Measurements from ENCODE around the gene PLCB2.

PLCB2 gene

DNA sequence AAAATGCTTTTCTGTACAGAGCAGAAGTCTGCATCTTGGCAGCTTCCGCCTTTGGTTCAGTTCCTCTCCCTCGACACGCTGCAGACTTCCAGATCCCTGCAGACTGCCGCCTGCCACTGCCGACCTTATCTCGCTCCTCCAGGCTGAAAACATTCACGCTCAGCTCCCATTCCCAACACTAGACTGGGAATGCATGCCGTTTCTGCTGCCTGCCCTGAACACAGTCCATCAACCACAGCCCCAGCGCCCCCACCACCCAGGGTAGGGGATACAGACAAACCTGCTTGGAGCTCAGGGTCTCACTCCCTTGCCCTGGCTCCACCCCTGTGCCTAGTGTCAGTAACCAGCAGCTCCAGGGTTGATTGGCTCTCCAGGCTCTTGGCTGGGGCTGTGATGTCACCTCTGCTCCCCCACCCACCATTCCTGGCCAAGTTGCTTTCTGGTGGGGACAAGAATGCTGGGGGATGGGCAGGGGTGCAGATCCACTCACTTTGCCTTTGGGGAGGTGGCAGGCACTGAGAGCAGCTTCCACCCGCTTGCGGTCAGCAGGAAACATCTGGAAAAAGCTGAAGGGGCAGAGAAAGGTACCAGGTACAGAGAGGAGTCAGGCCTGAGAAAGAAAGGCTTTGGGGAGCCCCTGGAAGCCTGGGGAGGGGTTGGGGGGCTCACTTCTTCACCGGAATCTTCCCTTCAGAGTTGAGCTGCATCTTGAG, 6.1 kb downstream of the PLCB2 start:
- no peak for DNase-seq

DNA sequence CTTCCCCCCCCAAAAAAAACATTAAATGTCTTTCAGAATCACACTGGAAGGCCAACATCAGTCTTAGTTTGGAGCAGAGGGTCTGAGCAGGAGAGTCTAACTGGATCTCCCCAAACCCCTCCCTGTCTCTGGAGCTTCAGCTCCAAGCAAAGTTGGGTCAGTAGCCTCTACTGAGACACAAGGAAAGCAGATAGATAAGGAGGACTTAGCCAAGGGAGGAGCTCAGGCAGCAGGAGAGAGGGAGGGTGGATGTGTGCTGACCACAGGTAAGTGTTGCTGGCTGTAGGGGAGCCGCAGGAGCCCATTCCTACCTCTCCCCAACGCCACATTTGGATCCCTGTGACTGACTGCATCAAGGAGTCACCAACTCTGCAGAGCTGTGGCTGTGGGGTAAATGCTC, 7.0 kb downstream of the PLCB2 start:
- DNase-seq, result no peak

DNA sequence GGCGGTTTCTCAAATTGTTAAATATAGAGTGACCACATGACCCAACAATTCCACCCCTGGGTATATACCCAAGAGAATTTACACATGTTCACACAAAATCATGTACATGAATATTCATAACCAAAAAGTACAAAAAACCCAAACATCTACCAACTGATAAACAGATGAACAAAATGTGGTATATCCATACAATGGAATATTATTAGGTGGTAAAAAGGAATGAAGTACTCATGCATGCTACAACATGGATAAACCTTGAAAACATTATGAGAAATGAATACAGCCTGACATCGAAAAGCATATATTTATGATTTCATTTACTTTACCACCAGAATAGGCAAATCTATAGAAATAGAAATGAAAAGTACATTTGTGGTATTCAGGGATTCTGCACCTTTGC, 7.4 kb downstream of the PLCB2 start:
- no peak for DNase-seq

DNA sequence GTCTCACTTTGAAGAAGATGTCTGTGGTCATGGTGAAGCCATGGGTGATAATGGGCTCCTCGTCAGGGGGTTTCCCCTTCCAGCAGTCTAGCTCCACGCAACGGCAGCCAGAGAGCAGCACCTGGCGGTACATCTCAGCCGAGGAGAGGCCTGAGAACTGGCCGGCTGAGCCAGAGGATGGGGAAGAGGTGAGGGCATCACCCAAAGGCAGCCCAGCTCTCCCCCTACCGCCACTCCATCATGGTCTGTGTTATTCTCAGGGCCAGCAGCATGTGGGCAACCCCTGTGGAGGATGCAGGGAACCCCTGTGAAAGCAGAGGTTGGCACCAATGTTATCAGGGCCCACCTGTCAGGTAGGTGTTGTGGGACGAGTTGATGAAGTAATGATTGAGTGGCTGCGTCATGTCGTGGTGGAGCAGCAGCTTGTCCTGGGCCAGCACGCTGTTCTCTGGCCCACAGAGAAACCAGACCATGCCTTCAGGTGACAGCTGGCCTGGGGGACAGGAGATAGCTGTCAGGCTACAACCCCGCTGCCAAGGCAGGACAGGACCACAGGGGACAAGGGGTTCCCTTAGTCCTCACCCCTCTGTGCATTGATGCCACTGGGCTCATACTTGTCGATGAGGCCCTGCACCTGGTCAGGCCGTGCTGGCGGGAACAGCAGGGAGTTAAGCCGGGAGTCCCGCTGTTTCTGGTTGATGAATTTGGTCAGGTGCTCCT, 9.4 kb downstream of the PLCB2 start:
- DNase-seq, result no peak

DNA sequence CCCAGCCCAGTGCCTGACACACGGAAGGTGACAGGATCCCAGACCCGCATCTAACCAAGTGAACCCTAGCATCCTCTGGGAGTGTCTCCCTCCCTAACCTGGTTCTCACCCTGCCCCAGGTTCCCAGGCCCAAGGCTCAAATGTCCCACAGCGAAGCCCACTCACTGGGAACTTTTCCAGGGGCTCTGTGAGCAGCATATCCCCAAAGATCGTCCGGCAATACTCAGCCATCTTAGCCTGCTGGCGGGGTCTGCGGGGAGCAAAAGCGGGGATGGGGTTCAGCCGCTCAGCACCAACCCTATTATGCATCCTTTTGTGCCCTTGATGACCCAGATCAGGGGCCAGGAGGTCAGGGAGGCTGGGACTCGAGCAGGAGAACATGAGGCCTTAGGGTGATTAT, 10.4 kb downstream of the PLCB2 start:
- DNase-seq, result no peak

DNA sequence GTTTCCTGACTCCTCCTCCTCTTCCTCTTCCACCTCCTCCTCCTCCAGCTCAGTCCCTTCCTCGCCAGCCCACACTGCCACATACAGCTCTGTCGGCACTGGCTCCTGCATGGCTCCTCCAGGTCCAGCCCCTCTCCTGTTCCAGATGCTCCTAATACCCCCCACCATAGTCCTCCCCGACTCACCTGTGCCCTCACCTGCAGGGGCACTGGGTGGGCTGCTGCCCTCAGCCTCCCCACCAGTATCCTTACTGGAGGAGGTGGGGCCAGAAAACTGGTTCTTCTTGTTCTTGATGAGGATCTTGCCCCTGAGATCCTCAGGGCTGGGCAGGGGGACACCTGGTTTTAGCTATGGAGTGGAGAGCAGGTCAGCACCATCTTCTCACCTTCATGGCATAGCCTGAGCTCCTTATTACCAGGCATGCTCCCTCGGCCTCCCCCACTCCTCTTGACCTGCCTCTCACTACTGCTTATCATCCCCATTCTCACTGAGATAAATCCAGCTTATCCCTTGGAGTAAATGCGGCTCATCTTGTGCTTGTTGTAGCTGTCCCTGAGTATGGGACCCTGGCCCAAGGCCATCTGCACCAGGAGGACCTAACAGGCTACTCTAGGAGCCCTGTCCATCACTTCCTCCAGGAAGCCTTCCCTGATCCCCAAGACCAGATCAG, 11.0 kb downstream of the PLCB2 start:
- DNase-seq, result no peak

DNA sequence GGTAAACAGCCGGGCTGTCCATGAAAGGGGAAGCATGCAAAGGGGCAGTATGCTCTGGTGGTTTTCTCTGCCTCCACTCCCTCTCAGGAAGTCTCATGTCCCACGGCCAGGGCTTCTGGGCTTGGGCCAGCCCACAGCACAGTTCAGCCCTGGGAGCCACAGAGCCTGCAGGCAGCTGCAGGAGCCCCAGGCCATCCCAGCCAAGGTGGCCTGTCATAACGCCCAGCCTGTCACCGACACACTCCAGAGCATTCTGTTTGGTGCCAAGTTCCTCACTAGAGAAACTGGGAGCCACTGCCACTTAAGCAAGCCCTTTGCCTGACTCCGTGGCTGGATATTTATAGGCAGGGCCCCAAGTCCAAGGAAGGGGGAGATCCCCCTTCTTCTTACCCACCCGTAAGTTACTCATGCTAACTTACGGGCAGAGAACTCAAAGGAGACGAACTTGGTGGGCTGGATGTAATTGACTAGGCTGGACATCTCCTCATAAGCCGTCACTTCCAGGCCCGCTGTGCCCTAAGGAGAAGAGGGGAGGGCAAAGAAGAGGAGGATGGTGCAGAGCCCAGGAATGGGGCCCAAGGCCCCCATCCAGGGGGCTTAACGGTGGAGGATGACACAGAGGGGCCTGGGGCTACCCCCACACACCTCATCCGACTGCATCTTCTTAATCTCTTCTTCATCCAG, 11.7 kb downstream of the PLCB2 start:
- no peak for DNase-seq

DNA sequence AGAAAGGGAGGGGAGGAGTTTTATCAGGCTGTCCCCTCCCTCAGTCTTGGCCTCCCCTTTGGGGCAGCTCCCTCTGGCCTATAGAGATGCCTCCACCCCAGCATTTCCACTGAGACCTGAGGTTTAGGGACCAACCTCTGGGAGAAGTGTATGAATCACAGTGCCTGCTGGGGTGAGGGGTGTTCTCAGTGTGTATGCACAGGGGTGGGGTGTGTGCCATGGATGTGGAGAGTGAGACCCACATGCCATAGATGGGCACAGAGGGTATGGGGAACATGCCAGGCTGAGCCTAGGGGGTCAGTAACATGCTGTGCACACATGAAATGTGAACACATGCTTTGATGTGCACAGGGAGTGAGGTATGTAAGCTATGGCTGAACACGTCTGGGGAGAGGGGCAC, 12.4 kb downstream of the PLCB2 start:
- DNase-seq, result no peak

DNA sequence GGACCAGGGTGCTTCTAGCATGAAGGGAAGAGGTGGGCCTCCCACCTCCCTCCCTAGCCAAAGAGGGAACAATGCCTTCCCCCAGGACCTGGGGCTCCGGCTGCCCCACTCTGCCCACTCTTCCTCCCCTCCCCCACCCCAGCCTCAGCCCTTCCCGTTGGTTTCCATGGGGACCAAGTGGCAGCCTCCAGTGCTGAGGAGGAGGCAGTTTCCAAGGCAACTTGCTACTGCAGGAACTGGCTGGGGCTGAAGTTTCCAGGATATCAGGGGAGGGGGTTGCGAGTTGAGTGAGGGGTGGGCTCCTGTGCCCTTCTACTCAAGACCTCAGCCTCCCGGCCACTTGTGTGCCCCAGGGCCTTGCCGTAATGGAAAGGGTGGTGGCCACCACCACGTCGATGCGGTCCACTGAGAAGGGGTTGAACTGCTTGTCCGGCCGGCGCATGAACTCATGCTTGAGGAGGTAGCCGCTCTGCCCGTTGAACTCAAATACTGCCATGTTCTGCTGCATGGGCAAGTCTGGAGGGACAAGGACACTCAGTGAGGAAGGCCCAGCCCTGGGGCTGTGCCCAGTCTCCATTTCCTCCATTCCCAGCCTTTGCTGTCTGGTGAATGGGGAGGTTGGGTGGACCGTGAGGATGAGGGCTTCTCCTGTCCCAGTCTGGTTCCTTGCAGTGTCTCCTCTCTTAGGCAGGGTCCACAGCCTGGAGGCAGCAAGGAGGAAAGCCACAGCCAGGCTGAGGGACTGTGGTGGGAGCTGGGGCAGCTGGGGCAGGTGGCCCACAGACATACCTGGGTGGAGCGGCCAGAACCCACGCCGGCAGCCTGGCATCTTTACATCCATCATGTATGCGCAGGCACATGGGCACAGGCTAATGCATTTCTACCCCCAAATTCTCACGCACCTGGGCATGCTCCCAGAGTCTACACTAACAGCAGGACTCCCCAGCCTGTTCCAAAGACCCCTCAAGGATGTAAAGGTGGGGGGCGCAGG, 13.5 kb downstream of the PLCB2 start:
- DNase-seq, result no peak

DNA sequence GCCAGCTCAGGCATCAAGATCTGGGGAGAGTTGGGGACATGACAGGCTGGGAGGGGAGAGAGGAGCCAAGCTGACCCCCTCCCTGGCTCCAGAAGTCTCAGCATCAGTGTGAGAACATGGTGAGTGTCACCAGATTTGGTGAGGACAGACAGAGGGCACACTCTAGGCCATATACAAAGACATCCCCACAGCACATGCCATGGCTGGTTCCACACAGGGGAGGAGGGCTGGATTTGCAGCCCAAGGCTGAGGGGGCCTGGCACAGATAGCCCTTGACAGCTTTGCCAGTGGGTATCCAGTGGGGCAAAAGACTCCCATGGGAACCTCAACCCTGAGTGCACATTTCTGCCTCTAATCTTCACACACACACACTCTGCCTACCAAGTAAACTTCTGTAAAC, 14.7 kb downstream of the PLCB2 start:
- no peak for DNase-seq

DNA sequence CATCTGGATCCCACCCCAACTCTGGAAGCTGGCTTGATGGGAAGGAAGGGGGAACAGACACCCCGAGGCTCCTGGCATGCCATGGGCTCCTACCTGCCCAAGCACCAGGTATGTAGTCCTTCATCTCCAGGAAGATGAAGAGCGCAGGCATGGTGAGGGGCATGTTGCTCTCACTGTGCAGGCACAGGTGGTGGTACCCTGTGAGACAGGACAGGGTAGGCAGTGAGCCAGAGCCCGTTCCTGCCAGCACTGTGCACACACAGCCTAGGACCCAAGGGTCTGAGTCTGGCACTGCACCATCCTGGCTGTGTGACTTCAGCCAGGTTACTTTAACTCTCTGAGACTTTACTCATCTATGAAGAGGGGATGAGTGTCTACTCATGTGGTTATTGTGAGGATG, 15.5 kb downstream of the PLCB2 start:
- no peak for DNase-seq

DNA sequence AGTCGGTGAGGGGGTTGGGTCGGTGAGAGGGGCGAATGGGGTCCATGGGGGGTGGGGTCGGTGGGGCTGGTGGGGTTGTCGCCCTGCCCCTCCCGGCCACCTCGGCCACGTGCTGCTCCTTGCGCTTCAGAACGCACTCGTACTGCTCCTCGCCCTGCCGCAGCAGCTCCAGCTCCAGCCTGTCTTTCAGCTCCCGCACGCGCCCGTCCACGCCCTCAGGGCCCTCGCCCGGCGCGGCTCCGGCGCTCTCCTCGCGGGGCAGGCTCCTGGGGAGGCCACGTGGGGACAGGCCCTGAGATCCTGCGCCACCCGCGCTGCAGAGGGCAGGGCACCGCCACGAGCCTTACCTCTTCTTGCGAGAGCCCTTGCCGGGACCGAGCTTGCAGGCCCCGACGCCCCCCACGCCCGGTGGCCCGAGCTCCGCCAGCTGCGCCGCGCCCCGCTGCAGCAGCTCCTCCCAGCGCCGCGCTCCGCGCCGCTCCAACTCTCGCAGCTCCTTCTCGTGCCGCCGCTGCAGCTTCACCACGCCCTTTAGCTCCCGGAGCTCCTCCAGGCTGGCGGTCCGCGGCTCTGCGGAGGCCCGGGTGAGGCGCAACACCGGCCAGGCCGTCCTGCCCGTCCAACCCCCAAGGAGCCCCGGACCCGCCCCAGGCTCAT, 16.7 kb downstream of the PLCB2 start:
- no peak for DNase-seq

DNA sequence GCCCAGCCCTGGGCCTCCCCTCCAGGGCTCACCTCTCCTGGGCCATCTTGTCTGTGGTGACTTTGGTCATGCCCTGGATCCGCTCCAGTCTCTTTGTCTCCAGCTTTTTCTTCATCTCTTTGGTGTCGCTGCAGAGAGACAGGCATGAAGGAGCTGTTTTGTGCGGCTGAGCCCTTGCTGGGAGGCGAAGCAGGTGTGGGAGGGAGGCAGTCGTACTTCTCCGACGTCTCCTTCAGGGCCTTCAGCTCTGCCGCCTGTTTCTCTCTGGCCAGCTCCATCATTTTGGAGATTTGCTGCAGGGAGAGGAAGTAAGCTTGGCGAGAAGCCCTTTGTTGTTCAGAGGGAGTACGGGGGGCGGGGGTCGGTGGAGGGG, 17.2 kb downstream of the PLCB2 start:
- no peak for DNase-seq

DNA sequence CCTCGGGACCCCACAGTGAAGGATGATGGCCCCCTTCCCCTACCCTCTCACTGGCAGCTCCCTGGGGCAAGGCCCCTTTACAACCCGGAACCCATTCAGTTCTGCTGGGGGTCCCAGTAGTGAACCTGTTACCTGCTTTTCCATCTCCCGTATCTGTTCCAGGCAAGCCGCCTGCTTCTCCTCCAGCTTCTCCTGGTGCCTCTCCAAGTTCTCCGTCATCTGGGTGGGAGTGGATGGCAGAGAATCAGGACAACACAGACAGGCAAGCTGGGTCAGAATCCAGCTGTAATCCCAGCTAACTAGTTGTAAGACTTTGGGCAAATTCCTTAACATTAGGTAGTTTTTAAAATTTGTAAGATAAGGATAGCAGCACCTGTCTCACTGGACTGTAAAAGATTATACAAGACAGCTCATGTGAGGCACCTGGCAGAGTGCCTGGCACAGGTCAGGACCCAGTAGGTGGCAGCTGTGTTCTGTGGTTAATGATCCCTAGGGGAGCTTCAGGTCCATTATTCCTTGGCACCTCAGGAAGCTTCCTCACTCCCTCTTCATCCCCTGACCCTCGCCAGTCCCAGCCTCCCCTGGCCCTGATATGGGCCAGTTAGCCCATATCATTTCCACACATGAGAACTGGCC, 18.5 kb downstream of the PLCB2 start:
- no peak for DNase-seq

DNA sequence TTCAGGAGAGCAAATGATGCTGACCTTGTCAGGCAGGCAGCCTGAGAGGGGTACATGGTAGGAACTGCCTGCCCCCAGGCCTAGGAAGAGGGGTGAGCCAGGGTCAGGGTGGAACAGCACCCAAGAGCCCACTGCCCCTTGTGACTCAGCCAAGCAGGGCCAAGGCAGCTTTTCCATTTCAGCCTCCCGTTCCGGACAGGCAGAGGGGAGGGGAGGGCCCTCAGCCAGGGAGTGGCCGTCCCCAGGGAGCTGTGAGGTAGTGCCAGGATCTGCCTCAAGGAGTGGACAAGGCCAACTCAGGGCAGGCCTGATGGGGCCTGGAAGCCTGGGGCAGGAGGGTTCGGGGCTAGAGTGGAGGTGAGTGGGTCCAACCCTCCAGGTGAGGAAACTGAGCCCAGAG, 19.8 kb downstream of the PLCB2 start:
- DNase-seq, result no peak

DNA sequence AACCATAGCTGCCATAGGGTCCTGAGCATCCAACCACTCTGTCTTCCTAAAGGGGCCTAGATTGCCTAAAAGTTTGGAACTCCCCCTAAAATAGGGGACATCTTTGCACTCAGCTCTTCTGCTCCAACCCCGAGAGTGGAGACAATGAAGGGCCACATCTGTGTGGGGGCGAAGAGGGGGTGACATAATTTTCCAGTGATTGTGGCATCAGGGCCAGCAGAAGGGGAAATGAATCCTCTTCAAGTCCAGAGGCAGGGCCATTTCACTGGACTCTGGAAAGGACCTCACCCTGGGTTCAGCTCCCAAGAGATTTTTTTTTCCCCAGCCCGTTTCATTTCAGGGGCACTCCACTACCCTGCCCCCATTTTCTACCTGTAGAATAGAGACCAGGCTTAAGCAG, 20.2 kb downstream of the PLCB2 start:
- no peak for DNase-seq

DNA sequence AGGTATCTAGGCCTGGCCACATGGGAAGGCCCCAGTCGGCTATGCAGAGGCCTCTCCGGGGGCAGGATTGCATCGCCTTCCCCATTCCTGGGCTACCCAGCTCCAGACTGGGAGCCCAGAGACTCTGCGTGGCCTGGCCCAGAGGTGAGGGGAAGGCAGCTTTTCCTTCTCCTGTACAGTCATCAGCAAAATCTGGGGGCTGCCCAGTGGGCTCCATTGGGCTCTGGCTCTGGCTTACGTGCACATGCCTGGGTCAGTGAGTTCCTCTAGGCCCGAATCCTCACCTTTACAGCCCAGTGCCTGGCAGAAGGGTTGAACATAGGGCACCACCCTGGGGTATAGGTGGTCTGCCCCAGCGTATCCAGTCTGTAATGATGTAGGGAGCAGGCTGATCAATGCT, 20.9 kb downstream of the PLCB2 start:
- no peak for DNase-seq

DNA sequence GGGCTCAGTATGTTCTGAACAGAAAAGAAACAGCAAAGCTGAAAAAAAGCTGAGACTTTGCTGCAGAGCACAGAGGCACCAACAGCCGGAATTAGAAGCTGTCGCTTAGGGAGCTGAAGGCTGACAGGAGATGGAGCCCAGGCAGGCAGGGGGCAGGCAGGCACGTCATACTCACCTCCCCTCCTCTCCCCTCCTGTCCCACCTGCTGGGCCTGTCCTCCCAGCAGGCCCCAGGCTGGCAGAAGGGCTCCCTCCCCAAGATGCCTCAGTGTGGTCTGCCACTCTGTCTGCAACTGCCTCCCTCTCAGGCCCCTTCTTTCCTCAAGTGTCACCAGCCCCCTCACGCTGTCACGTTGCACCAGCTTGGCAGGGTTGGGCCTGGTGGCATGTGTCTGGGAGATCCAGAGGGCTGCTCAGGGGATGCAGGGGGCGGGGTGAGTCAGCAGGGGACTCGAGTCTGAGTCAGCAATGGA, 21.6 kb downstream of the PLCB2 start:
- no peak for DNase-seq

DNA sequence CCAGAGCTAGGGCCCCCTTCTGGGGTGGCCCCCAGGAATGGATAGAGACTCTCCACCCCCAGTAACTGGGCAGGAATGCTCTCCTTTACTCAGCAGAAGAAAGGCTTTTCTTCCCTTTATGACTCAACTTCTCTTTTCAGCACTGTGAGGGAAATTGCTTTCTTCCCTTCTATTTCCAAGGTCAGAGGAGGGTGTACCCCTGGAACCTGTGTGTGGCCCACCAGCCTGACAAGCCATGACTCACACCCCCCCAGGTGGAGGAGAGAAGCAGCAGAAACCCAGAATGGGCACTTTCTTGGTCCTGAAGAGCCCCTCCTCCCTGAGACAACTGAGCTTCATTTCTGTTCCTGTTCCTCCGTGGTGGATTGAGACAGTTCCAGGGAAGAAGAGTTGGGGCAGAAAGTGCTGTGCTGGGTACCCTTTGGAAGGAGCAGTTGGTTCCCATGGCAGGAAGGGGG, 22.2 kb downstream of the PLCB2 start:
- DNase-seq, result no peak

DNA sequence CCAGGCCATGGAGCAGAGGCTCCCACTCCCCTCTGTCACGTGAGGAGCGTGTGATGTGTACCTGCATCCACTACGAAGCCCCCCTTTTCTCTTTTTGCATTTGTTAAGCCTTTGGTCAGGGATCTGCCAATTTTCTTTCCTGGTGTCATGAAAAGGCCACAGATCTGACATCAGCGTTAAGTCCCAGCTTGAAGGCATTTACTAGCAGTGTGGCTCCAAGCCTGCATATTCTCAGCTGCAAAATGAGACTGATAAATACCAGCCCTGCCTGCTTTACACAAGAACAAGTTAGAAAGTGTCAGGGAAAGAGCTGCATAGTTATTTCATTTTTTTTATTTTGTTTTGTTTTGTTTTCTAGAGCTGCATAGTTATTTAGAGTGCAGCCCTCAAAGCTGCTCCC, 22.6 kb downstream of the PLCB2 start:
- DNase-seq, result no peak

DNA sequence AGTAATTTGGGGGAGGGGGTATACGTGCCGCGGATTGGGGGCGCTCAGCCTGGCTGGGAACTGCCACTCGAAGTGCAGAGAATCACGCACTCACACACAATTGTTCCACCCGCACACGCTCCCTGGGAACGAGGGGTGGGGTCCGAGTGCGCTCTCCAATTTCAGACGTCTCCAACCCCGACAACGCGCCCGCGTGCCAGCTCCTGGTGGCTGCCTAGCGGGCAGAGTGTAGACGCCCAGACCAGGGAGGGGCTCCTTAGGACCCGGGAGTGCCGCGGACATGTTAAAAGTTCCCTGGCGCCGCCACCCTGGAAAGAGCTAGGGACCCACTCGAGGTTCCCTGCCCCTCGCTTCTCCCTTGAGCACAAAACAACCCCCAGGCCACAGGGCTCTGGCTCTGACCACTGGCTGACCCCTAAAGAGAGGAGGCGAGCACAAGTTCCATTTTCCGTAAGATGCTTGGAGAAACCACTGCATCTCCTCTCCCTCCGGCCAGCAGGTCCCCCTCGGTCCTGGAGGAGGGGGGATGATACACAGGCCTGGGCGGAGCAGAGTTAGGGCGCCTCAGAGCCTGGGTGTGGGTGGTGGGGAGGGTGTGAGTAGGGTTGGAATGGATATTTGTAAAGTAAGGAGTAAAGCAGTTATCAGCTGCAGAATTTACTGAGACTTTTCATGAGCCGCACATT, 24.0 kb downstream of the PLCB2 start:
- no peak for DNase-seq
